HG02571 (cell line): ENCODE results near the gene NT5C1B.

Experiments
- ATAC-seq: cut with Tn5 transposase; IDR thresholded peaks from one replicate; pipeline ENCODE4 v1.9.1; 2021; ENCODE audit warnings: mild to moderate bottlenecking, moderate library complexity; ENCODE audit not compliant: unreplicated experiment

NT5C1B gene

DNA sequence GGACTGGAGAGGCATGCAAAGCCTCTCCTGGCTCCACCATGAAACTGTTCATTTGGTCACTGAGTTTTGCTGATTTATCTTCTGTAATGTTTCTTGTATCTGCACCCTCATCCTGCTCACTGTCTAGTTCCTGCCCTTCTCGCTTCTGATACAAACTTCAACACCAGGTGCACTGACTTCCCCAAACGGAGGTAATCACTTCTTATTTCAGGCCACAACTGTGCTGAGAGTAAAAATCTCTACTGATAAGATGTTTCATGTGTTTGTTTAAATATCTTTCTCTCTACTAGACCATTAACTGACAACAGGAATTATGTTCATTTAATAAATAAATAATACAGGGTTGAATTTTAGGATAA lies 10.9 kb upstream of the NT5C1B start:
- no peak for ATAC-seq

DNA sequence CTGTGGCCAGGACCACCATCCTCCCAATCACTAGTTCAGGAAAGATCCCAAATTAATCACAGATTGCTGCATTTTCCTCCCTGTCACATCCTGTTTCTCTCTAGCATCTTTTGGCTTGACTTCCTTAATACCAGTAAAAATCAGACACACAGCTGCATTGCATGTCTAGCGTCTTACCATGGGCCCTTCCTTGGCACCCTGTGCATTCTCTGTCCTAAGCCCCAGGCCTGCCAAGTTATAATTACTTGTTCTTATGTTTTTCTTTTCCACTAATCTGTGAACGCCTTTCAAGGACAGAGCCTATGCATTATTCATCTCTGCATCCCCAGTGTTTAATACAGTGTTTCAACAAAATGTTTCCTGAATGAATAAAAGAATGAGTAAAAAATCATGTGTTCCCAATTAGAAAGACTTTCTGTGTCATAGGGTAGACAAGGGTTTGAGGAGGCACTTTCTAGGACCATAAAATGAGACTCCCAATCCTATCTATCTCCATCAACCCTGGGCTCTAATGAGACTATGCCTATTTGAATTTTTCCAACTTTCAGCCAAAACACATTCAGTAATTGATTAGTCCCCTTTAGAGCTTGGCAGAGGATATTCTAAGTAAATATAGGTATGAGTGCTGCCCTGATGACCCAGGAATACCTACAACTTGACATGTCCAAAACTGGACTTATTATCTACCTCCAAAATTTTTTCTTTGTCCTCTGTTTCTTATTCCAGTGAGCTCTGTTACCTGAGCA lies 10.3 kb upstream of the NT5C1B start:
- no peak for ATAC-seq

DNA sequence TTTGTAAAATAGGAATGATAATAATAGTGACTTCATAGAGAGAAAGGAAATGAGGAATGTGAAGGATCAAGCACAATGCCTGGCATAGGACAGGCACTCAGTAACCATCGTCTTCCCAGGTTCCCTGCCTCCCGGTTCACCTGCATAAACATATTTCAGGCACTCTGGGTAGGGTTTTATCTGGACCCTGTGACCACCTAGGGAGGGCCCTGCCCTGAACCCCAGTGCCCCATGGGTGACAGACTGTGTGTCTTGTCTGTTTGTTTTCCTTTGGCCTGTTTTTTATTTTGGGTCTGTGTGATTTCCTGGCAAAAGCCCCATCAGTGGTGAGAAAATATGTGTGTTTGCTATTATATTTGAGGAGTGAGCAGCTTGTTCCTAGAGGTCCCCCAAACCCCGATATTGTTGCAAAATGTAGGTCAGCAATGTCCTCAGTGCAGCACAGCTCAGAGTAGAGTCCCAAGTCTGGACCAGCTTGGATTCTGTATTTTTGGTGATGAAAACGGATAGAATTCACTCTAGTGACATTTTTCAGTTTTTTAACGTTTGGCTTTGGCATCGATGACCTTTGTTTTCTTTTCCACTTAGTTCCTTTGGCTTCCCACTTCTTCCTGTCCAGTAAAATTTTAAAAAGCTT lies 9.6 kb upstream of the NT5C1B start:
- no peak for ATAC-seq

DNA sequence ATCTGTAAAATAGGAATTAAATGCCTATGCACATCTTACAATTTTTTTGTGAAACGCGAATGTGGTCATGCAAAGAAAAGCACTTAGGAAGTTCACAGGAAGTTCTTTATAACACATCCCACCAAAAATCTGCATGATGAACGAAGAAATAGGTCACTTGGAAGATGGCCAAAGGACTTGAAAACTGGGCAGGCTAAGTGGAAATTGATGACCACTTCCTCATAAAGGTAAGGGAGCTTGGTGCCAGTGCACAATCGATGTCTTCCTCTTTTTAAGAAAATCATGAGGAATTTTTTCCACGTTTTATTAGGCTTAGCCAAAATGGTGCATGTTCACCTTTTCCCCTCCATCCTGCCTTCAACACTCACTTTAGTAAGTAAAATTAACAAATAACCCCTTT lies 8.2 kb upstream of the NT5C1B start:
- no peak for ATAC-seq

DNA sequence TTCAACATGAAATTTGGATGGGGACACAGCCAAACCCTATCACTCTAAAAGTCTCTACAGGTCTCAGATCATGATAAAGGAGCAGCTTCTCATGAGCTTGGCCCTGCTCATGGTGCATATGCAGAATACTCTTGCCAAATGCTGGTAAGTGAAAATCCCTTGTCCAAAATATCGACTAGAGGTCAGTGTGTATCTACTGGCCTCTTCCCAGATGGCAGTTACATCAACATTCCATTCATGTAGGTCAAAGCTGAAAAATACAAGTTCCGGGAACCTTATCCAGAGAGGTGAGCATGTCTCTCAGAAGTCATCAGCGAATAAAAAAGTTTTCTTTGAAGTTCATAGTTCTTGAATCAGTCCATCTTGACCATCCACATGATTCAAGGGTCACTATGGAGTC lies 7.6 kb upstream of the NT5C1B start:
- no peak for ATAC-seq

DNA sequence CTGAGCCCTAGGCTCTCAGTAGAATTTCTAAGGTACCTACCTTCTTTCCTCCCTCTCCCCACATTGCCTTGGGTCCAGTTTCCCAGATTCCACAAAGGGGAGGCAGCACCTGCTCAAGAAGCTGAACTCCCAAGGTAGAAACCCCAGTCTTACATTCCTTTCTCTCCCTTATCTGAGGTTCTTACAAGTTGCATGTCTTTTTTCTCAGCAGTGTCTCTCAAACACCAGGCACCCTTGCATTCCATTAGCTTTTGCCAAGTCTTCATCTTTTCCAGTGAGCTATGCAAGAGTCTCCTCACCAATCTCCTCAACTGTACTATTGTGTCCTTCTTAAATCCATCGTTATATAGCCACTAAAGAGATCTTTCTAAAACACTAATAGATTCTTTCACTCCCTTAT lies 4.1 kb upstream of the NT5C1B start:
- no peak for ATAC-seq

DNA sequence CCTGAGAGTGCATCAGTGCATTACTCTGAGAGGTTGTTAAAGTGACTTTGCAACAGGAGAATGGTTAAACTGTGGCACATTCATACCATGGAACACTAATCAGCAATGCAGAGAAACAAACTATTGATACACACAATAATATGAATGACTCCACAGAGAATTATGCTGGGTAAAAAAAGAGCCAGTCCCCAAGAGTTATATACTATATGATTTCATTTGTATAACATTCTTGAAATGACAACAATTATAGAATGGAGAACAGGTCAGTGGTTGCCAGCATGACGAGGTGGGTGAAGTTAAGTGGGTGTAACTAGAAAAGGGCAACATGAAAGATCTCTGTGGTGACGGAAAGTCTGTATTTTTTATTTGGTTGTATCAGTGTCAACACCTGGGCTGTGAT lies 3.0 kb upstream of the NT5C1B start:
- no peak for ATAC-seq

DNA sequence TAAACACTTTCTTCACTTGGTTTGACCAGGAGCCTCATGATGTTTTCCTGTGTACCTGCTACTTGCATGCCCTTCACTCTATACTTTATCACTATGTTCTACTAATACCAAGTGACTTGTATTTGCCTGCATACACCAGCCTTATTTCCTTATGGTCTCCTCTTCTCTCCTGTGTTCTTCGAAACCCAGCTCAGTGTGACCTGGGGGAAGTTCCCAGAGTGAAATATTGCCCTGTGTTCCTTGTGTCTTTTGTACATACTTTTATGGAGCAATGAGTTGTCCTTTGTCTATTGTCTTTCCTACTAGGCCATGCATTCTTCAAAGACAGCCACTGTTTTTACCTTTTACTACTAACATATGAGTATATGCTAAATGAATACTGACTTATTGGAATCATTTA lies 567 bp downstream of the NT5C1B start:
- no peak for ATAC-seq

DNA sequence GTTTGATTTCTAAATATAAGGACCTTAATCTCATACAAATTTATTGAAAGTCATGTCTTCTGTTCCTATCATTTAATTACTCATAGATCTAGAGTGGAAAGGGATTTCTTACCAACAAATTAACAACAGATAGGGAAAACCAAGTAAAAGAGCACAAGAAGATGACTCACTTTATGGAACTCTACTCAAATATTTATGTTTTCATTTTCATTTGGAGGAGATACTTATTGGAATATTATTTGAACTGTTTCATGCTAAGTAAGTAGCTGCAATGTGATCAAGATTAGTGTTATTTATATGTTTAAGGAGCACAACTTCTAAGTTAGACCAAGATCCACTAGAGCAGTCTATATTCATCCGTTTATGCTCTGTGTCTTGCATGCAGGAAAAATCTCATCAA lies 1.3 kb downstream of the NT5C1B start:
- no peak for ATAC-seq

DNA sequence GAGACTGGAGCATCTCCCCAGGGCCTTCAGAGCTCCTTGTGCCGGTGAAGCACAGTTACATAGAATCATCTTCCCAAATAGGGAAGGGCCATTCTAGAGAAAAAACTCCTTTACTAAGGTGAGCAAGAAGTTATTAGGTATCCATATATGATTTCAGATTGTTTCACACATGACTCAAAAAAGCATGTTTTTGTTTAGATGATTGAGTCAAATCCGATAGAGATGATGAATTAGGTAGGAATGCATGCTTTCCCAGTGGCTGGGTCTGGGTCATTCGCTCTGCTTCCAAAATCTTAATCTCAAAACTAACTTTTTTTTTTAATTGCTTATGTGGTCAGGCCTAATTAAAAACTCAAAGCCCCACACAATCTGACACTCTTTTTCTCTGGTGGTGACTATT lies 3.8 kb downstream of the NT5C1B start:
- no peak for ATAC-seq

DNA sequence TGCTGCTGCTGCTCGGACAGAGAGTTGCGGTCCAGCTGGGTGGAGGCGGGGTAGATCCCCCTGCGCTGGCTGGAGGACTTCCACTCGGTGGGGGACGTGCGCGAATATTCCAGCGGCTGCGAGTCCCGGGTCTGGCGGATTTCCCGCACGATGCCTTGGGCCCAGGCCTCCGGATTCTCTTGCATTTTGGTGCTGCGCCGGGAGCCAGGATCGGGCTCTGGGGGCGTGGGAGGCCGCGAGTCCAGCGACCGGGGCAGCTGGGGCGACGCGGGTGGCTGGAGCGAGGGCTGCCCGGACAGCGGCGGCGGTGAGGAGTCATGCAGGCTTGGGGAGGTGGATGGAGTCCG lies 4.8 kb downstream of the NT5C1B start:
- ATAC-seq, result no peak

DNA sequence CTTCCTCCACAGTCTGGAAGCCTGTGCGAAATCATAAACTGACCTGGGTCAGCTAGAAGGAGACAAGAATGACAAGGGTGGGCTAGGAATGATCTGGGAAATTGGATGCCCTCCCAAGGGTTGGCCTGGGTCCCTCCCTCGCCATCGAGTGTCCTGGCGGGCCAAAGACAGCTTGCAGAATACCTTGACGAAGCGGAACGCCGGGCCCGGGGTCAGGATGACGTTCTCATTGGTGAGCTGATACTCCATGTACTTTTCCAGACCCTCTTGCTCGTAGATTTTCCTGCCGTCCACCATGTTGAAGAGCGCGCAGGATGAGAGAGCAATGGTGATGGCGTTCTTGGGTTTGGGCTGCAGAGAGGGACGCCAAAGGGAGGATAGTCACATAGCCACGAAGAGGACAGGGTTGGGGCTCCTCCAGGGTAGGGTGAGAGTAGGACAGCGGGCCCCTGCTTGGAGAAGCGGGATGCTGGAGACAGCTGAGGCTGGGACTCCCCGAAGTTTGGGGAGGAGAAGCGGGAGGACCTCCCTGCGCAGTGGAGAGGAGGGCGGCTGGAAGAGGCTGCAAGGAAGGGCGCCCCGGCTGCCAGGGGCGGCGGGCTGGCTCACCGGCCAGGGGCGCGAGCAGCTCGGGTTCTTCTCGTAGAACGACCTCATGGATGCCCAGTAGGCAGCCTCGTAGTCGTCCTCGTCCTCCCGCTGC lies 5.3 kb downstream of the NT5C1B start:
- no peak for ATAC-seq

DNA sequence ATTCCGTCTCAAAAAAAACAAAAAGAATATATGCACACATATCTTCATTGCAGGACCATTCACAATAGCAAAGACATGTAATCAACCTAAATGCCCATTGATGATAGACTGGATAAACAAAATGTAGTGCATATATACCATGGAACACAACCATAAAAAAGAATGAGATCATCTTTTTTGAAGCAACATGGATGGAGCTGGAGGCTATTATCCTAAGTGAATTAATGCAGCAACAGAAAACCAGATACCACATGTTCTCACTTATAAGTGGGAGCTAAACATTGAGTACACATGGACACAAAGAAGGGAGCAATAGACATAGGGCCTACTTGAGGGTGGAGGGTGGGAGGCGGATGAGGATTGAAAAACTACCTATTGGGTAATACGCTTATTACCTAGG lies 8.8 kb downstream of the NT5C1B start:
- no peak for ATAC-seq

DNA sequence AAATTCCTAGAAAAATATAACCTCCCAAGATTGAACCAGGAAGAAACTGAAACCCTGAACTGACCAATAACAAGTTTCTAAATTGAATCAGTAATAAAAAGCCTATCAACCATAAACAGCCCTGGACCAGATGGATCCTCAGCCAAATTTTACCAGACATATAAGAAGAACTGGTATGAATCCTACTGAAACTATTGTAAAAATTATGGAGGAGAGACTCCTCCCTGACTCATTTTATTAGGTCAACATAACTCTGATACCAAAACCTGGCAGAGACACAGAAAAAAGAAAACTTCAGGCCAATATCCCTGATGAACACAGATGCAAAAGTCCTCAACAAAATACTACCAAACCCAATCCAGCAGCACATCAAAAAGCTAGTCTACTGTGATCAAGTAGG lies 11.3 kb downstream of the NT5C1B start:
- ATAC-seq, result no peak

DNA sequence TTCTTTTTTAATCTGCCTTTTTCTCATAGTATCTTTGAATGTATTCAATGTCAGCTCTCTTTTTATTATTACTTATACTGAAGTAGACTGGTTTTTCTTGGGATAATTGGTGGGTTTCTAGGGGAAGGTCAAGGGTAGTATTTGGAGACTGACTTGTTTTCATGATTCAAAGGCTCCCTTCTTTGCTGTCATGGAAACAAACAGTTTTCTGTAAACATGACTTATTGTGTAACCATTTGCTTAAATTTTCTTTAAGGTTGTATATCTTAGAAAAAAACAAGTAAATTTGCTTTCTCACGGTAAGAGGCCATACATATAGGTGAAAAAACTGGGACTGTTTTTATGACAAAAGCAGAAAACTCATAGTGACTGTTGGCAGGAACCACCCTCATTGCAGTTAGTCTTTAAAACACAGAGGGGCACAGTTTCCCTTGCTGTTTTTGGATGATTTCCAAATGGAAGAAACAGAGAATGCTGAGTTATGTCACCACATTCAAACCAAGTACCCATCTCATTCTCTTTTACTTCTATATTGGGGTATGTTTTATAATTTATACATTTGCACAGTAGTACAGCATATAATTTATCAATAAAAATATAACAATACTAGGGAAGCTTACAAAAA lies 23.1 kb downstream of the NT5C1B start:
- no peak for ATAC-seq

DNA sequence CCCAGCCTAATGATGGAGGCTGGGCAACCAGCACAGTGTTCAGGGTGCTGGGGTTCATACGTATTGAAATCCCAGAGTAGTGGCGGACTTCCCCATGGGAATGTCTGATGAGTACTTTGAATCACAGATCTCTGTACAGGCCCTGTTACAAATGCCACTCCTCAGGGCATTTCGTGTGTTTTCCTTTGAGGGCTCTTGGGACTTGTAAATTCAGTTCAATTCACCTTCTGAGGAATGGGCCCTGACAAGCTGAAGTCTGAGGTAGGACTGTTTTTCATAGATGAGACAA lies 28.6 kb downstream of the NT5C1B start:
- no peak for ATAC-seq

DNA sequence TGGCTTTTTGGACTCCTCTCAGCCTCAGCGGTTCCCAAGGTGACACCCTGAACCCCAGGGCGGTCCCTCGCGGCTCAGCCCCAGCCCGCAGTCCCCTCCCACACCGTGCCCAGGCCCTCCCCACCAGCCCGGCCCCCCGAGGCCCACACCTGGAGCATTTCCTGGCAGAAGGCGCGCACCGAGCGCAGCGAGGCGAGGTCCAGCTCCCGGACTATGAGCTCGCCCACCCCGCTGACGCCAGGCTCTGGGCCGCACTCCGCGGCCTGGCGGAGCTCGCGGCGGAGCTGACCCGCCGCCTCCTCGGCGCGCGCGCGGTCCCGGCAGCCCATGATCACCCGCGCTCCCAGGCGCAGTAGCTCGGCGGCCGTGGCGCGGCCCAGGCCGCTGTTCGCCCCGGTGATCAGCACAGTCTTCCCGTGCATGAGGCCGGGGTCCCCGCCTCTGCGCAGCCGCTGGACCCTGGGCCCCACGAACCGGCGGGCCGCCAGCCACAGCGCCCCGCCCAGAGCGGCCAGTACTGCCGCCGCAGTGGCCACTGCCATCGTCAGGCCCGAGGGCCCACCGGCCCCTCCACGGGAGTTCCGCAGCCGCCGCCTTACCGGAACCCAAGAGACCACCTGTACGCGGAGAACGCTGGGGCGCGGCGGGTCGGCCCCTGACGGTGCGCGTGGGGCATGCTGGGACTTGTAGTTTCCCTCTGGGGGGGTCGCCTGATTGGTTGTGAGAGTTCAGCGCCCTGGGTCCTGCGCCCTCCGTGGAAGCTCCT lies 29.2 kb downstream of the NT5C1B start, which contains the start of gene RDH14:
Gene RDH14, minus strand, starts transcription at position 623 of the 766 bp plus-strand sequence. Its CDS starts 81 bp downstream, at position 542.
- ATAC-seq, result peak; percentile 96

DNA sequence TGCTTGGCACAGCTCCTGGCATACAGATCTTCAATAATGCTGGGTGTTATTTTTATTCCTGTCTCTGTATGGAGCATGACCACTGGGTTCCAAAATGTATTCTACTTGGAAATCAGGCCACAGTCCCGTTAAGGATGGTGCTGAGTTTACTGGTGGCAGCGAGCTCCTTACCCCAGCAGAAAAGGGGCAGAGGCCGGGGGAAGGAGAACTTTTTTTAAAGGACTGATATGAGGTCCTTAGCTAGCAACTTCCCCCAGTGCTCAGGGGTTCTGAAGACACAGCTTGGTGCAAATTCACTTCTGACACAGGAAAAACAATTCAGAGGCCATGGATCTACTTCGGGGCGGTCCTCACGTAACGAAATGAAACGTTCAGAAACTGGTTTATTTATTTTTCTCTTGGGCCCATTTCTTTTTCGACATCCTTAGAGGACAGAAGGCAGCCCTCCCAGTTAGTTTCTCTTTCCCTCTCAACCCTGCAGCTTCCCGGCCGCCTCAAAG lies 29.8 kb downstream of the NT5C1B start:
- peak; percentile 0 for ATAC-seq

DNA sequence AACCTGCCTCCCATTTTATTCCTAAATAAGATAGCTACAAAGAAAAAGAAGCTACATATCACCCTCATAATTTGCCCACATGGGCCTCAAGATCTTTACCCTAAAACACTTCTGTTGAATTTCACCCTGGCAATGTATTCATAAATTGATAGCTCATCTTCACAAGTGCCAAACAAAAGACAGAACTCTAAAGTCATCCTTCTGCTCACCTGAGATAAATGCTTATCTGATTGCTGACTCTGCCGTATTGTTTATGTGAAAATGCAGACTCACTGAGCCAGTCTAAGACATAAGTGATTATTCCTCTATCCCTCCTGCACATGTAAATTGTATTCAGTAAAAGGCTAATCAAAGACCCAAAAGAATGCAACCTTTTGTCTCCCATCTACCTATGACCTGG lies 30.9 kb downstream of the NT5C1B start:
- no peak for ATAC-seq

DNA sequence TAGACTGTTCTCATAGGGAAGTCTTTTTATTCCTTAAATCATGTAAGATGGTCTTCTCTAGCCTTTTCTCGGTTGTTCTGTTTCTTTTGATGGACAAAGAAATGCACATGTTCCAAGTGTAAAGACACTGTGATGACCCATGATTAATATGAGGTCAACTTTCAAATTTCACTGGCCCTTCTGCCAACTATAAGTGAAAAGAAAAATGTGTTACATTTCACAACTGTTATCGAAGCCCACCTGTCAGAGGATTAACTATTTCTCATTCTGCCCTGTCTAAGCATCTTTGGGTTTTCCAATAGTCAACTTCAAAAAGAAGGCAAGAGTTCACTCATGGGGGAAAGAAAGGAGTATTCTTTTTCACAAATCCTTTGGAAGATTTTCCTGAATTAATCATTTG lies 32.2 kb downstream of the NT5C1B start:
- ATAC-seq, result no peak
